Stomach smooth muscle (tissue), 2 donors: ENCODE data around the gene SMC6.

Experiments
- H3K27ac ChIP-seq: one replicate; pipeline ENCODE4 v1.7.0; 2013; ENCODE audit warnings: mild to moderate bottlenecking, low read length, inconsistent platforms
- H3K27me3 ChIP-seq, 2 donors: one replicate each; pipeline ENCODE4 v1.7.0; 2013; ENCODE audit warnings: low read length in 2 of 2; ENCODE audit not compliant: insufficient read depth in 2 of 2, control insufficient read depth in 1 of 2
- H3K36me3 ChIP-seq, 2 donors: one replicate each; pipeline ENCODE4 v1.7.0; 2013; ENCODE audit warnings: low read length in 2 of 2; ENCODE audit not compliant: control insufficient read depth in 2 of 2, insufficient read depth in 2 of 2
- H3K4me1 ChIP-seq: one replicate; pipeline ENCODE4 v1.7.0; 2013; ENCODE audit warnings: low read length; ENCODE audit not compliant: control insufficient read depth, insufficient read depth
- H3K4me3 ChIP-seq, 2 donors: one replicate each; pipeline ENCODE4 v1.7.0; 2013; ENCODE audit warnings: low read length in 2 of 2
- H3K9ac ChIP-seq, 2 donors: one replicate each; pipeline ENCODE4 v1.7.0; 2013; ENCODE audit warnings: low read length in 2 of 2, mild to moderate bottlenecking in 1 of 2
- H3K9me3 ChIP-seq, 2 donors: one replicate each; pipeline ENCODE4 v1.7.0; 2013; ENCODE audit warnings: low read length in 2 of 2; ENCODE audit not compliant: control insufficient read depth in 2 of 2
- donor health status: healthy.
- donor health status: Pancreatic carcinoma.

SMC6 gene

GRCh38 chr2:17748745-17749144 lies 4.9 kb downstream of the SMC6 start:
- Histone ChIP-seq H3K27ac (no peak overlapping the region), H3K27me3 (no peaks in the 10 kb centered on the region), H3K9me3 (no peaks in the 10 kb centered on the region), H3K36me3 (no peaks in the 10 kb centered on the region), H3K9ac (no peak overlapping the region), H3K4me3 (no peak overlapping the region), H3K4me1 (no peaks in the 10 kb centered on the region)

GRCh38 chr2:17747684-17748452 lies 5.7 kb downstream of the SMC6 start:
- H3K4me1 ChIP-seq: no peaks in the 10 kb centered on the region
- no peak overlapping the region for H3K4me3 ChIP-seq
- no peaks in the 10 kb centered on the region for H3K36me3 ChIP-seq
- H3K9me3 ChIP-seq: no peaks in the 10 kb centered on the region
- H3K27me3 ChIP-seq: no peaks in the 10 kb centered on the region
- no peak overlapping the region for H3K9ac ChIP-seq
- H3K27ac ChIP-seq: no peak overlapping the region

GRCh38 chr2:17740203-17740602 lies 13.4 kb downstream of the SMC6 start:
- Histone ChIP-seq H3K4me3 (no peak overlapping the region), H3K36me3 (peaks cover 13 to 14% of the 10 kb centered on the region in 2 donors), H3K27ac (no peak overlapping the region), H3K27me3 (no peaks in the 10 kb centered on the region), H3K9ac (no peak overlapping the region), H3K9me3 (no peaks in the 10 kb centered on the region), H3K4me1 (no peaks in the 10 kb centered on the region)

- H3K9me3 ChIP-seq: no peaks in the 10 kb centered on the region
- no peak overlapping the region for H3K27ac ChIP-seq
- no peak overlapping the region for H3K9ac ChIP-seq
- H3K27me3 ChIP-seq: no peaks in the 10 kb centered on the region
- no peak overlapping the region for H3K4me3 ChIP-seq
- no peaks in the 10 kb centered on the region for H3K4me1 ChIP-seq
- peaks cover 14 to 15% of the 10 kb centered on the region in 2 donors for H3K36me3 ChIP-seq
Observed at GRCh38 chr2:17736989-17737388, 16.6 kb downstream of the SMC6 start.

- Histone ChIP-seq H3K4me1 (no peaks in the 10 kb centered on the region), H3K27me3 (no peaks in the 10 kb centered on the region), H3K9ac (no peak overlapping the region), H3K9me3 (no peaks in the 10 kb centered on the region), H3K4me3 (no peak overlapping the region), H3K36me3 (peaks cover 14 to 18% of the 10 kb centered on the region in 2 donors), H3K27ac (no peak overlapping the region)
Observed at GRCh38 chr2:17735864-17736263, 17.7 kb downstream of the SMC6 start.

- Histone ChIP-seq H3K4me3 (no peak overlapping the region), H3K36me3 (peaks cover 14 to 18% of the 10 kb centered on the region in 2 donors), H3K27me3 (no peaks in the 10 kb centered on the region), H3K27ac (no peak overlapping the region), H3K4me1 (no peaks in the 10 kb centered on the region), H3K9me3 (no peaks in the 10 kb centered on the region), H3K9ac (no peak overlapping the region)
Observed at GRCh38 chr2:17733599-17733998, 20.0 kb downstream of the SMC6 start.

GRCh38 chr2:17729880-17730279 lies 23.7 kb downstream of the SMC6 start:
- Histone ChIP-seq H3K4me3 (no peak overlapping the region), H3K9me3 (no peaks in the 10 kb centered on the region), H3K27me3 (no peaks in the 10 kb centered on the region), H3K27ac (no peak overlapping the region), H3K4me1 (no peaks in the 10 kb centered on the region), H3K9ac (no peak overlapping the region), H3K36me3 (peaks cover 0 to 3% of the 10 kb centered on the region in 2 donors)

GRCh38 chr2:17728210-17728609 lies 25.4 kb downstream of the SMC6 start:
- no peak overlapping the region for H3K27ac ChIP-seq
- H3K4me1 ChIP-seq: no peaks in the 10 kb centered on the region
- no peaks in the 10 kb centered on the region for H3K9me3 ChIP-seq
- no peaks in the 10 kb centered on the region for H3K27me3 ChIP-seq
- peaks cover 0 to 3% of the 10 kb centered on the region in 2 donors for H3K36me3 ChIP-seq
- no peak overlapping the region for H3K9ac ChIP-seq
- H3K4me3 ChIP-seq: no peak overlapping the region

GRCh38 chr2:17719562-17720371 lies 33.8 kb downstream of the SMC6 start:
- Histone ChIP-seq H3K27me3 (no peaks in the 10 kb centered on the region), H3K27ac (no peak overlapping the region), H3K36me3 (peaks cover 4 to 13% of the 10 kb centered on the region in 2 donors), H3K9ac (no peak overlapping the region), H3K9me3 (no peaks in the 10 kb centered on the region), H3K4me3 (no peak overlapping the region), H3K4me1 (no peaks in the 10 kb centered on the region)

- Histone ChIP-seq H3K9ac (no peak overlapping the region), H3K36me3 (peaks cover 9 to 21% of the 10 kb centered on the region in 2 donors), H3K27ac (no peak overlapping the region), H3K27me3 (no peaks in the 10 kb centered on the region), H3K4me1 (no peaks in the 10 kb centered on the region), H3K4me3 (no peak overlapping the region), H3K9me3 (no peaks in the 10 kb centered on the region)
Observed at GRCh38 chr2:17718689-17719088, 34.9 kb downstream of the SMC6 start.

- Histone ChIP-seq H3K4me1 (no peaks in the 10 kb centered on the region), H3K9ac (no peak overlapping the region), H3K36me3 (peaks cover 12 to 21% of the 10 kb centered on the region in 2 donors)
Observed at GRCh38 chr2:17717666-17718065, 35.9 kb downstream of the SMC6 start.

More at GRCh38 chr2:17717666-17718065, 35.9 kb downstream of the SMC6 start:
- H3K27ac ChIP-seq: no peak overlapping the region
- no peaks in the 10 kb centered on the region for H3K27me3 ChIP-seq
- no peak overlapping the region for H3K4me3 ChIP-seq
- H3K9me3 ChIP-seq: no peaks in the 10 kb centered on the region
